ENCODE data around the gene GOPC. TPM values are rescaled to one million over a fixed set of nuclear protein-coding genes. Genes with fewer than 3 reads are reported as not detected.
A peak's percentile ranks its signal among the peaks of the same experiment; 100 is the strongest.

GOPC gene
- total and polyA plus RNA-seq, 5 donors from 2014 or later = 13.0 to 20.2 (median 14.4) TPM

DNA sequence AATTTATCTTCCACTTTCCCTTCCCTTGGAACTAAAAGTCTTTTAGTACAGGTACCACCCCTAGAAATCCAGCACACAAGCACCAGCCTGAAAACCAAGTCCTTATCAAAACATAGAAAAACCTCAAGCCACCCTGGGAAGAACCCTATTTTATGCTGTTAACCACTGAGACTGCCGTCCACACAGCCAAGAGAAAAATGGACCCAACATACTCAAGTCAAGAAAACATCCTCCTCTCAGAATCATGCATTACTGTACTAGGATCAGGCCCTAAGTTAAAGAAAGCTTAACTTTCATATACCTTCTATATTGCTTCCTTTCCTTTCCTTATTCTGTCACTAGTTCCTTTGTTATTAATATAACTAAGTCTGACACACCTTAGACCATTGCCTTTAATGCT is 16.9 kb upstream of the GOPC start:
- no peaks in the 10 kb centered on the region for H3K36me3 ChIP-seq (ENCODE audit: control insufficient read depth, insufficient read depth, low read length)
- ATAC-seq (ENCODE audit: low read depth in 2 of 2) (no peak), DNase-seq (no peak)

GRCh38 chr6:117617210-117618035 is 15.1 kb upstream of the GOPC start:
- H3K27me3 ChIP-seq (ENCODE audit: control insufficient read depth, insufficient read depth, low read length) = no peaks in the 10 kb centered on the region
- H3K4me3 Mint-ChIP-seq = no peak overlapping the region
- H3K4me1 Mint-ChIP-seq = peaks cover 8 to 24% (median 12%) of the 10 kb centered on the region in 4 donors
- no peaks in the 10 kb centered on the region for H3K9me3 ChIP-seq (ENCODE audit: control insufficient read depth in 2 of 2, low read length in 2 of 2)
- peak overlapping the region in 1 of 3 donors; percentile 21 for H3K27ac Mint-ChIP-seq
- H3K36me3 Mint-ChIP-seq = no peaks in the 10 kb centered on the region
- no peak for DNase-seq
- H3K4me1 ChIP-seq (ENCODE audit: control insufficient read depth, insufficient read depth, low read length, poor library complexity, severe bottlenecking) = peaks cover 7% of the 10 kb centered on the region
- ATAC-seq (ENCODE audit: low read depth in 2 of 2) = no peak
- H3K36me3 ChIP-seq (ENCODE audit: control insufficient read depth, insufficient read depth, low read length) = no peaks in the 10 kb centered on the region
- no peak overlapping the region for H3K4me3 ChIP-seq (ENCODE audit: low read depth, low read length)
- H3K9me3 Mint-ChIP-seq = no peaks in the 10 kb centered on the region
- H3K27me3 Mint-ChIP-seq = no peaks in the 10 kb centered on the region
- H3K27ac ChIP-seq (ENCODE audit: insufficient read depth, low read length, poor library complexity, severe bottlenecking) = no peak overlapping the region

More for the DNA sequence above, 16.9 kb upstream of the GOPC start:
- Histone ChIP-seq H3K27ac (ENCODE audit: insufficient read depth, low read length, poor library complexity, severe bottlenecking) (no peak overlapping the region), H3K4me1 (ENCODE audit: control insufficient read depth, insufficient read depth, low read length, poor library complexity, severe bottlenecking) (peaks cover under 1% of the 10 kb centered on the region), H3K9me3 (ENCODE audit: control insufficient read depth in 2 of 2, low read length in 2 of 2) (peaks cover 0 to 2% of the 10 kb centered on the region in 2 experiments), H3K4me3 (ENCODE audit: low read depth, low read length) (no peak overlapping the region), H3K27me3 (ENCODE audit: control insufficient read depth, insufficient read depth, low read length) (no peaks in the 10 kb centered on the region)
- Mint-ChIP-seq H3K27me3 (peaks cover 5% of the 10 kb centered on the region), H3K9me3 (peaks cover 0 to 5% (median 0%) of the 10 kb centered on the region in 7 donors), H3K27ac (no peak overlapping the region), H3K36me3 (no peaks in the 10 kb centered on the region), H3K4me1 (peaks cover 4 to 12% (median 8%) of the 10 kb centered on the region in 4 donors), H3K4me3 (no peak overlapping the region)

DNA sequence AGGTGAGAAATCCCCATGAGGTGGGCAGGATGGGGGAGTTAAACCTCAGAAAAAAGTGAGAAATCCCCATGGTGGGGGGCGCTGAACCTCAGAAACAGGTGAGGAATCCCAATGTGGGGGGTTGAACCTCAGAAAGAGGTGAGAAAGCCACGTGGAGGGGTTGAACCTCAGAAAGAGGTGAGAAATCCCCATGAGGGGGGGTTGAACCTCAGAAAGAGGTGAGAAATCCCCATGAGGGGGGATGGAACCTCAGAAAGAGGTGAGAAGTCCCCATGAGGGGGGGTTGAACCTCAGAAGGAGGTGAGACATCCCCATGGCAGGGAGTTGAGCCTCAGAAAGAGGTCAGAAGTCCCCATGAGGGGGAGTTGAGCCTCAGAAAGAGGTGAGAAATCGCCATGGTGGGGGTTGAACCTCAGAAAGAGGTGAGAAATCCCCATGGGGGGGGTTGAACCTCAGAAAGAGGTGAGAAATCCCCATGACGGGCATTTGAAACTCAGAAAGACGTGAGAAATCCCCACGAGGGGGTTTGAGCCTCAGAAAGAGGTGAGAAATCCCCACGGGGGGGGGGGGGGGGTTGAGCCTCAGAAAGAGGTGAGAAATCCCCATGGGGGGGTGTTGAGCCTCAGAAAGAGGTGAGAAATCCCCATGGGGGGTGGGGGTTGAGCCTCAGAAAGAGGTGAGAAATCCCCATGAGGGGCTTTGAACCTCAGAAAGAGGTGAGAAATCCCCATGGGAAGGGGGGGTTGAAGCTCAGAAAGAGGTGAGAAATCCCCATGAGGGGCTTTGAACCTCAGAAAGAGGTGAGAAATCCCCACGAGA is 14.3 kb upstream of the GOPC start:
- DNase-seq = peak in 1 of 3 donors; percentile 27
- Mint-ChIP-seq H3K27ac (peak overlapping the region in 2 of 3 donors; percentile 32 to 38), H3K4me3 (no peak overlapping the region), H3K36me3 (no peaks in the 10 kb centered on the region), H3K9me3 (no peaks in the 10 kb centered on the region), H3K4me1 (peaks cover 8 to 24% (median 12%) of the 10 kb centered on the region in 4 donors), H3K27me3 (peaks cover 6% of the 10 kb centered on the region)
- Histone ChIP-seq H3K4me1 (ENCODE audit: control insufficient read depth, insufficient read depth, low read length, poor library complexity, severe bottlenecking) (peaks cover 7% of the 10 kb centered on the region), H3K27me3 (ENCODE audit: control insufficient read depth, insufficient read depth, low read length) (no peaks in the 10 kb centered on the region), H3K9me3 (ENCODE audit: control insufficient read depth in 2 of 2, low read length in 2 of 2) (no peaks in the 10 kb centered on the region), H3K27ac (ENCODE audit: insufficient read depth, low read length, poor library complexity, severe bottlenecking) (no peak overlapping the region), H3K4me3 (ENCODE audit: low read depth, low read length) (no peak overlapping the region), H3K36me3 (ENCODE audit: control insufficient read depth, insufficient read depth, low read length) (no peaks in the 10 kb centered on the region)
- ATAC-seq (ENCODE audit: low read depth in 2 of 2) = no peak

DNA sequence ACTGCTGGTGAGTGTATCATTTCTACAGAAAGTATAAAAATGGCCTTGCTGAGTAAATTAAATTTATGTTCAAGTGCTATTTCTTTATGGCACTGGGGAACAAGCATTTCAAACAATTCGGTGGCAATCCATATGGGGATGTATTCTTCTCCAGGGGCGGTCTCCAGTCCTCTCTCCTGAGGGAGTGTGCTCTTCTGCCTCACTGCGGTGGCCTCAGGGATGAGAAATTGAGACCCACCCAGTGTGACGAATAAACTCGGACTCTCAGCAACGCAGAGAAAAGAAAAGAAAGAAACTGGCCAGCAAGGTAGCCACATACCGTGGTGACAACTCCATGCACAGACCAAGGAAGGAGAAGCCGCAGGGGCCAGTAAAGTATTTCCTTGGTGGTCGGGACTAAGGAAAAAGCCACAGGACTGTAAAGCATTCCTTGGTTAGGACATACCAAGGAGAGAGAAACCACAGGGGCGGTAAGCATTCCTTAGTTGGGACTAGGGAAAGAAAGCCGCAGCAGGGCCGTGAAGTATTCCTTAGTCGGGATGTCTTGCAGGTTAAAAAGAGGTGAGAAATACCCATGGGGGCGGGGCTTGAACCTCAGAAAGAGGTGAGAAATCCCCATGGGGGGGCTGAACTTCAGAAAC is 13.6 kb upstream of the GOPC start:
- no peaks in the 10 kb centered on the region for H3K9me3 Mint-ChIP-seq
- H3K27me3 ChIP-seq (ENCODE audit: control insufficient read depth, insufficient read depth, low read length) = no peaks in the 10 kb centered on the region
- peaks cover 6% of the 10 kb centered on the region for H3K27me3 Mint-ChIP-seq
- DNase-seq = no peak
- H3K36me3 Mint-ChIP-seq = no peaks in the 10 kb centered on the region
- no peaks in the 10 kb centered on the region for H3K36me3 ChIP-seq (ENCODE audit: control insufficient read depth, insufficient read depth, low read length)
- peaks cover 7% of the 10 kb centered on the region for H3K4me1 ChIP-seq (ENCODE audit: control insufficient read depth, insufficient read depth, low read length, poor library complexity, severe bottlenecking)
- no peak overlapping the region for H3K4me3 ChIP-seq (ENCODE audit: low read depth, low read length)
- H3K27ac Mint-ChIP-seq = peak overlapping the region in 2 of 3 donors; percentile 32 to 38
- no peak for ATAC-seq (ENCODE audit: low read depth in 2 of 2)
- peaks cover 8 to 24% (median 12%) of the 10 kb centered on the region in 4 donors for H3K4me1 Mint-ChIP-seq
- H3K27ac ChIP-seq (ENCODE audit: insufficient read depth, low read length, poor library complexity, severe bottlenecking) = no peak overlapping the region
- no peaks in the 10 kb centered on the region for H3K9me3 ChIP-seq (ENCODE audit: control insufficient read depth in 2 of 2, low read length in 2 of 2)
- no peak overlapping the region for H3K4me3 Mint-ChIP-seq

DNA sequence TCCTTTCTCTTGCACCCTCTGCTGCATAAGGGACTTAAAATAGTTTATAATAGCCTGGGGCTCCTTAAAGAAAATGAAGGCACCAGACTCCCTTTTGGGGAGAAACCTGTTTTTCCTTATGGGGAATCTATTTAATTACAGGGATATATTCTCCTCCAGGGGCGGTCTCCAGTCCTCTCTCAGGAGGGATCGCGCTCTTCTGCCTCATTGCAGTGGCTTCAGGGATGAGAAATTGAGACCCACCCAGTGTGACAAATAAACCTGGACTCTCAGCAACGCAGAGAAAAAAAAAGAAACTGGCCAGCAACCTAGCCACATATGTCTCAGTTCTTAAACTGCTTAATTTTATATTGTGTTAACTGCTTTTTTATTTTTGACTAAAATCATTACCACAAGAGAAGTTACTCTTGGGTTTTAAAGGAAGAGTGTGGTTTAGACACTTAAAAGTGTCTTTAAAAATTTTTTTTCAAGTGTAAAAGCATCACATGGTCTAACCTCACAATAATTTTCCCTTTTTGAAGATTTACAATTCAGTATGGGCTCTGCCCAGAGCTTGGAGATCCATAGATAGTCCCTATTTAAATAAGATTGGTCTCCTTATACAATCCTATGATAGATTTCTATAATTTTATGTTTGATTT is 11.7 kb upstream of the GOPC start:
- no peak for DNase-seq
- H3K4me3 ChIP-seq (ENCODE audit: low read depth, low read length) = no peak overlapping the region
- H3K9me3 ChIP-seq (ENCODE audit: control insufficient read depth in 2 of 2, low read length in 2 of 2) = no peaks in the 10 kb centered on the region
- Mint-ChIP-seq H3K4me1 (peaks cover 8 to 24% (median 12%) of the 10 kb centered on the region in 4 donors), H3K27me3 (peaks cover 10% of the 10 kb centered on the region), H3K36me3 (no peaks in the 10 kb centered on the region), H3K27ac (no peak overlapping the region), H3K4me3 (no peak overlapping the region), H3K9me3 (no peaks in the 10 kb centered on the region)
- peaks cover 2% of the 10 kb centered on the region for H3K27me3 ChIP-seq (ENCODE audit: control insufficient read depth, insufficient read depth, low read length)
- ATAC-seq (ENCODE audit: low read depth in 2 of 2) = peak in 1 of 2 donors; percentile 12
- peaks cover 7% of the 10 kb centered on the region for H3K4me1 ChIP-seq (ENCODE audit: control insufficient read depth, insufficient read depth, low read length, poor library complexity, severe bottlenecking)
- H3K36me3 ChIP-seq (ENCODE audit: control insufficient read depth, insufficient read depth, low read length) = no peaks in the 10 kb centered on the region
- no peak overlapping the region for H3K27ac ChIP-seq (ENCODE audit: insufficient read depth, low read length, poor library complexity, severe bottlenecking)

- H3K27me3 Mint-ChIP-seq = peaks cover 30% of the 10 kb centered on the region
- no peak for ATAC-seq (ENCODE audit: low read depth in 2 of 2)
Measured at GRCh38 chr6:117607511-117607910, 5.2 kb upstream of the GOPC start.

DNA sequence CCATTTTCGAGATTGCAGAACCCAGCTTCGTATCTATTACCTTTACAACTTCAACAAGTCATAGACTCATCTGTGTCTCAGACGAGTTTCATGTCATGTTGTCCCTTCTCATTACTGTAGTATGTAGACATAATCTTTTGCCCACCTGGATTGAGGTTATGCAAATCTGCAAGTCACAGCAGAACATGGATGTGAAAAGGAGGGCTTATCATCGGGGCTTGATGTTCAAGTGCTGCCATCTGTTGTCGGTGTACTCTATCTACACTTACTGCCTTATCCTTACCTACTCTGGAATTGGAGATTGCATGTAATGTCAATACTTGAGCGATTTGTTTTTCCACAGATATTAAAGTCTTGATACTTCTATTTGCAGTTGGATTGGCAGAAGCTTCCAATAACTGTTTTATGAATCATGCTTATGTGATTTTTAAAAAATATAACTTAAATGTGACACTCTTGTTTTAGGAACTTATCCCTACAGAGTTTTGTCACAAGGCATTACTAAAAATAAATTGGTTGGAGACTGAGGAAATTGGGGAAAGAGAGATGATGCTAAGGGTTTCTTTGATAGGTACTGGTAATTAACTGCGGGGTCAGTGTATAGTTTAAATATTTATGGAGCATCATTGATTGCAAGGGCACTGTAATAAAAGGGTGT is 3.0 kb upstream of the GOPC start:
- Histone ChIP-seq H3K36me3 (ENCODE audit: control insufficient read depth, insufficient read depth, low read length) (no peaks in the 10 kb centered on the region), H3K27ac (ENCODE audit: insufficient read depth, low read length, poor library complexity, severe bottlenecking) (no peak overlapping the region), H3K4me1 (ENCODE audit: control insufficient read depth, insufficient read depth, low read length, poor library complexity, severe bottlenecking) (peaks cover 23% of the 10 kb centered on the region), H3K27me3 (ENCODE audit: control insufficient read depth, insufficient read depth, low read length) (peaks cover 5% of the 10 kb centered on the region), H3K4me3 (ENCODE audit: low read depth, low read length) (no peak overlapping the region), H3K9me3 (ENCODE audit: control insufficient read depth in 2 of 2, low read length in 2 of 2) (no peaks in the 10 kb centered on the region)
- peak overlapping the region in 3 of 4 donors; percentile 52 to 63 (median 62) for H3K4me3 Mint-ChIP-seq
- DNase-seq (peak; percentile 32 to 79 (median 60)), ATAC-seq (ENCODE audit: low read depth in 2 of 2) (peak; percentile 19 to 22)
- H3K4me1 Mint-ChIP-seq = peaks cover 6 to 28% (median 18%) of the 10 kb centered on the region in 4 donors
- no peak overlapping the region for H3K27ac Mint-ChIP-seq
- H3K9me3 Mint-ChIP-seq = no peaks in the 10 kb centered on the region
- no peaks in the 10 kb centered on the region for H3K36me3 Mint-ChIP-seq
- H3K27me3 Mint-ChIP-seq = peaks cover 20% of the 10 kb centered on the region

More at GRCh38 chr6:117607511-117607910, 5.2 kb upstream of the GOPC start:
- no peaks in the 10 kb centered on the region for H3K9me3 Mint-ChIP-seq
- peaks cover 8% of the 10 kb centered on the region for H3K4me1 ChIP-seq (ENCODE audit: control insufficient read depth, insufficient read depth, low read length, poor library complexity, severe bottlenecking)
- no peaks in the 10 kb centered on the region for H3K9me3 ChIP-seq (ENCODE audit: control insufficient read depth in 2 of 2, low read length in 2 of 2)
- H3K4me1 Mint-ChIP-seq = peaks cover 2 to 12% (median 9%) of the 10 kb centered on the region in 4 donors
- no peak overlapping the region for H3K27ac ChIP-seq (ENCODE audit: insufficient read depth, low read length, poor library complexity, severe bottlenecking)
- no peak overlapping the region for H3K4me3 Mint-ChIP-seq
- H3K27ac Mint-ChIP-seq = no peak overlapping the region
- peaks cover 5% of the 10 kb centered on the region for H3K27me3 ChIP-seq (ENCODE audit: control insufficient read depth, insufficient read depth, low read length)
- H3K4me3 ChIP-seq (ENCODE audit: low read depth, low read length) = no peak overlapping the region
- H3K36me3 ChIP-seq (ENCODE audit: control insufficient read depth, insufficient read depth, low read length) = no peaks in the 10 kb centered on the region
- no peak for DNase-seq
- no peaks in the 10 kb centered on the region for H3K36me3 Mint-ChIP-seq
